ENCODE data around the gene GBX1. TPM values are rescaled to one million over a fixed set of nuclear protein-coding genes. Genes with fewer than 3 reads are reported as not detected.

GBX1 gene
- total RNA-seq, 2 experiments from 2014 or later: not detected

GRCh38 chr7:151124899-151125399 is 42.5 kb downstream of the GBX1 start:
- Histone ChIP-seq H3K4me1 (ENCODE audit: insufficient read depth, low read length, poor library complexity, severe bottlenecking) (no peaks in the 10 kb centered on the region), H2AFZ (ENCODE audit: low read length) (no peak overlapping the region), H3K4me3 (ENCODE audit: low read depth, low read length, poor library complexity, severe bottlenecking) (no peak overlapping the region), H3K36me3 (ENCODE audit: insufficient read depth, low read length) (no peaks in the 10 kb centered on the region), H3K9me3 (ENCODE audit: low read length) (no peaks in the 10 kb centered on the region), H3K9me2 (ENCODE audit: insufficient read depth, low read length) (no peaks in the 10 kb centered on the region), H4K20me1 (ENCODE audit: insufficient read depth, low read length) (no peaks in the 10 kb centered on the region), H3K27ac (ENCODE audit: low read depth, low read length, poor library complexity, severe bottlenecking) (no peak overlapping the region), H3K79me2 (ENCODE audit: insufficient read depth, low read depth, low read length) (no peaks in the 10 kb centered on the region), H3K4me2 (ENCODE audit: low read length) (no peak overlapping the region)
- intact Hi-C loops (cut with micrococcal nuclease; ENCODE audit: unreplicated experiment): loop anchor here (1.0 to 5.0 kb wide), 4 partner anchors 40 to 177 kb away; no protein-coding TSS in a partner anchor
- ChIA-PET CTCF (ENCODE audit: unreplicated experiment) (interaction anchor here (1.4 kb wide), 1 partner anchor 17 kb away, joined by 3 read pairs; no protein-coding TSS in a partner anchor), POLR2A (no interaction called here)
- BruUV-seq (replicated peaks): no TSS peak
- DNase-seq (ENCODE audit: low spot score): no peak
- TF ChIP-seq, protein P1, sequence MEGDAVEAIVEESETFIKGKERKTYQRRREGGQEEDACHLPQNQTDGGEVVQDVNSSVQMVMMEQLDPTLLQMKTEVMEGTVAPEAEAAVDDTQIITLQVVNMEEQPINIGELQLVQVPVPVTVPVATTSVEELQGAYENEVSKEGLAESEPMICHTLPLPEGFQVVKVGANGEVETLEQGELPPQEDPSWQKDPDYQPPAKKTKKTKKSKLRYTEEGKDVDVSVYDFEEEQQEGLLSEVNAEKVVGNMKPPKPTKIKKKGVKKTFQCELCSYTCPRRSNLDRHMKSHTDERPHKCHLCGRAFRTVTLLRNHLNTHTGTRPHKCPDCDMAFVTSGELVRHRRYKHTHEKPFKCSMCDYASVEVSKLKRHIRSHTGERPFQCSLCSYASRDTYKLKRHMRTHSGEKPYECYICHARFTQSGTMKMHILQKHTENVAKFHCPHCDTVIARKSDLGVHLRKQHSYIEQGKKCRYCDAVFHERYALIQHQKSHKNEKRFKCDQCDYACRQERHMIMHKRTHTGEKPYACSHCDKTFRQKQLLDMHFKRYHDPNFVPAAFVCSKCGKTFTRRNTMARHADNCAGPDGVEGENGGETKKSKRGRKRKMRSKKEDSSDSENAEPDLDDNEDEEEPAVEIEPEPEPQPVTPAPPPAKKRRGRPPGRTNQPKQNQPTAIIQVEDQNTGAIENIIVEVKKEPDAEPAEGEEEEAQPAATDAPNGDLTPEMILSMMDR (conservative IDR thresholded peaks at IDR 0.05; ENCODE audit: low read length): no peak
- TF ChIP-seq EZH2phosphoT487 (IDR thresholded peaks at IDR 0.05; ENCODE audit: borderline replicate concordance, low read depth, low read length): no peak

DNA sequence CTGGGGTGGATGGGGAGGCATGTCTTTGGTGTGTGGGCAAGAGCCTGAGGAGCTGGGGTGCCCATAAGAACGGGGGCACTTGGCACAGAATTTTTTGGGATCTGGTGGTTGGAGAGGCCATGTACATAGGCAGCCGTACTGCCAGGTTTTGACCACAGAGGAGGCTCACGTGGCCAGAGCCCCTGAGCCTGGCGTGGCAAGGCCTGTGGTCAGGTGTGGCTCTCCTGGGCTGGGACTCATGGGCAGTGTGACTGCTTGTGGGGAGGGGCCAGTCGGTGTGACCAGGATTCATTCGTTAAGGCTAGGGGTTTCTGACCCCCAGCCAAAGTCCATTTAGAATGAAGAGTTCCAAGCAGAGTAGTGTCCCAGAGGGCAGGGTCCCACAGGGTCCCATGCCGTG is 43.0 kb downstream of the GBX1 start:
- CTCF ChIA-PET (ENCODE audit: unreplicated experiment): interaction anchor here (1.4 kb wide), 1 partner anchor 16 kb away, joined by 3 read pairs; no protein-coding TSS in a partner anchor
- H3K27ac ChIP-seq (ENCODE audit: low read depth, low read length, poor library complexity, severe bottlenecking): no peak overlapping the region
- POLR2A ChIA-PET: no interaction called here
- no peak overlapping the region for H2AFZ ChIP-seq (ENCODE audit: low read length)
- no peaks in the 10 kb centered on the region for H3K79me2 ChIP-seq (ENCODE audit: insufficient read depth, low read depth, low read length)
- no peak for DNase-seq (ENCODE audit: low spot score)
- TF ChIP-seq EZH2phosphoT487 (IDR thresholded peaks at IDR 0.05; ENCODE audit: borderline replicate concordance, low read depth, low read length): no peak
- TF ChIP-seq, protein P1 (conservative IDR thresholded peaks at IDR 0.05; ENCODE audit: low read length): no peak
- H3K4me1 ChIP-seq (ENCODE audit: insufficient read depth, low read length, poor library complexity, severe bottlenecking): no peaks in the 10 kb centered on the region
- H3K4me3 ChIP-seq (ENCODE audit: low read depth, low read length, poor library complexity, severe bottlenecking): no peak overlapping the region
- no peaks in the 10 kb centered on the region for H4K20me1 ChIP-seq (ENCODE audit: insufficient read depth, low read length)
- no peaks in the 10 kb centered on the region for H3K9me3 ChIP-seq (ENCODE audit: low read length)
- no TSS peak for BruUV-seq (replicated peaks)
- no peaks in the 10 kb centered on the region for H3K9me2 ChIP-seq (ENCODE audit: insufficient read depth, low read length)
- intact Hi-C loops (cut with micrococcal nuclease; ENCODE audit: unreplicated experiment): loop anchor here (1.0 to 5.0 kb wide), 4 partner anchors 40 to 178 kb away; no protein-coding TSS in a partner anchor
- H3K4me2 ChIP-seq (ENCODE audit: low read length): no peak overlapping the region
- no peaks in the 10 kb centered on the region for H3K36me3 ChIP-seq (ENCODE audit: insufficient read depth, low read length)

DNA sequence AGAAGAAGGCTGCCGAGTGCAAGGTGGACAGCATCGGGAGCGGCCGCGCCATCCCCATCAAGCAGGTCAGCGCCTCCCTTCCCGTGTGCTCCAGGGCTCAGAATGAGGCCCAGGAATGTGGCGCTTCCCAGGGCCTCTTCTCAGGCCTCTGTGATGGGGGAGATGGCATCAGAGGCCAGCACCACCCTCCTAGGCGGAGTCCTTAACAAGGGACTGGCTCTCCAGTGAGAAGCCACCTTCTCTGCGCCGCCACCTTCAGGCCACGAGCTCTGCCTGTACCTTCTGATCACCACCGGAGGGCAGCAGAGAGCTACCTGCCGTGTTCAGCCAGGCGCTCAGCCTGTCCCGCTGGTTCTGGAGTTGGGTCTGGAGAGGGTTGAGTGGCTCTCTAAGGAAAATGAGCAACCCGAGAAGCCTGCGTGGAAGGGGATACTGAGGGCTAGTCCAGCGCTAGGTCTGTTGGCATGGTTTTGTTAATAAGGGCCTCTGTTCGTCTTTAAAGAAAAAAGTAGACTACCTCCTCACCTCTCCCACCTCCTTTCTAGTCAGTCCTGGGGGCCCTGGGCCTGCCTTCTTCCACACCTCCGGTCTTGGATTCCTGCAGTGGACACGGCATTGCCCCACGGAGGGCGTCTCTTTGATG is 43.6 kb downstream of the GBX1 start:
- peak; percentile 79 for DNase-seq (ENCODE audit: low spot score)
- Histone ChIP-seq H3K36me3 (ENCODE audit: insufficient read depth, low read length) (no peaks in the 10 kb centered on the region), H3K4me2 (ENCODE audit: low read length) (no peak overlapping the region), H4K20me1 (ENCODE audit: insufficient read depth, low read length) (no peaks in the 10 kb centered on the region), H3K4me3 (ENCODE audit: low read depth, low read length, poor library complexity, severe bottlenecking) (no peak overlapping the region), H3K9me2 (ENCODE audit: insufficient read depth, low read length) (no peaks in the 10 kb centered on the region), H3K79me2 (ENCODE audit: insufficient read depth, low read depth, low read length) (no peaks in the 10 kb centered on the region), H3K9me3 (ENCODE audit: low read length) (no peaks in the 10 kb centered on the region), H2AFZ (ENCODE audit: low read length) (no peak overlapping the region), H3K27ac (ENCODE audit: low read depth, low read length, poor library complexity, severe bottlenecking) (no peak overlapping the region), H3K4me1 (ENCODE audit: insufficient read depth, low read length, poor library complexity, severe bottlenecking) (no peaks in the 10 kb centered on the region)
- ChIA-PET POLR2A (no interaction called here), CTCF (ENCODE audit: unreplicated experiment) (interaction anchor here (0.7 to 1.4 kb wide), 2 partner anchors 16 to 48 kb away, joined by 3 read pairs; no protein-coding TSS in a partner anchor)
- no peak for TF ChIP-seq EZH2phosphoT487 (IDR thresholded peaks at IDR 0.05; ENCODE audit: borderline replicate concordance, low read depth, low read length)
- TF ChIP-seq, protein P1 (conservative IDR thresholded peaks at IDR 0.05; ENCODE audit: low read length): peak; percentile 98
- intact Hi-C loops (cut with micrococcal nuclease; ENCODE audit: unreplicated experiment): loop anchor here (1.0 to 5.0 kb wide), 4 partner anchors 41 to 178 kb away; no protein-coding TSS in a partner anchor
- BruUV-seq (replicated peaks): no TSS peak

Measured in OCI-LY7 (cell line).